ENCODE measurements around the gene PSAT1. TPM values are rescaled to one million over a fixed set of nuclear protein-coding genes. Genes with fewer than 3 reads are reported as not detected.

The PSAT1 gene
- total and polyA plus RNA-seq, 2 of the 13 experiments (the other 11 are each of a cell fraction or from before 2014, with no cell fraction given): 135 to 229 TPM

DNA sequence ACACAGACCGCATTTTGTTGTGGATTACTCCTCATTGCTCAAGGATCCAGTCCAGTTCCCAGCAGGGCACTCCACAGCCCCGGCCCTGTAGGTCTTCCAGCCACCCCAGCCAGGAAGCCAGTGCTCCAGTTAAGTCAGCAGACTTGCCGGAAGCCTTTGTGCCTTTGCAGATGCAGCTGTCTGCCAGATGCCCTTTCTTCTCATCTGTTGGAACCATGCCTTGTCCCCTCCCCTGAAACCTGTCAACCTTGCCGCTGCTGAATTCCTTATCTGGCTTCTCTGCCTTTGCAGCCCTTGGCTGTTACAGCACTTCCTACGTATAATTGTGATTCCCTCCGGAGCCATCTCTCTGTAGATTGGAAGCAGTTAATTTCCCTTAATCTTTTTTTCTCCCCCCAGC, 28.4 kb downstream of the PSAT1 start:
- H3K4me3 ChIP-seq (replicated peaks in 1 of 3; ENCODE audit: insufficient read depth in 1 of 3, low read depth in 2 of 3, low read length in 3 of 3): no peak overlapping the region
- ChIA-PET POLR2A (interaction anchor here (1.0 to 1.5 kb wide), 3 partner anchors 11 to 28 kb away, joined by 3 to 9 read pairs (median 6); partner anchors contain the start of gene PSAT1), CTCF (ENCODE audit: low intra/inter-chr PET ratio, low total read pairs) (no interaction called here)
- peaks cover 7% of the 10 kb centered on the region for H3K4me1 ChIP-seq (ENCODE audit: insufficient read depth, low read length)
- no peak overlapping the region for H3K9ac ChIP-seq (ENCODE audit: insufficient read depth, low read depth, low read length)
- no peaks in the 10 kb centered on the region for H3K9me3 ChIP-seq (ENCODE audit: low read length)
- in situ Hi-C loops (cut with HindIII; ENCODE audit: extremely low pct_ligation_motif_present, low pct_unique_long_range_greater_than_20kb) (no loop called here), intact Hi-C loops (cut with micrococcal nuclease; ENCODE audit: unreplicated experiment) (loop anchor here (5.0 kb wide), 2 partner anchors 48 to 63 kb away; no protein-coding TSS in a partner anchor)
- WGBS (ENCODE audit: low lambda C conversion rate): 96% methylated on average over 6 of the region's 6 CpGs
- H3K36me3 ChIP-seq (replicated peaks in 1 of 2; ENCODE audit: control insufficient read depth in 1 of 2, insufficient read depth in 2 of 2, low read length in 2 of 2): peaks cover 11 to 75% of the 10 kb centered on the region in 2 experiments
- no peak overlapping the region for H3K27ac ChIP-seq (ENCODE audit: extremely low read length, insufficient read depth, low read length)
- no peak; the same call in 2 of the 3 replicates for ATAC-seq
- BruUV-seq (replicated peaks): no TSS peak
- no peak for DNase-seq (ENCODE audit: low spot score)
- no peak for FAIRE-seq
- H3K27me3 ChIP-seq (ENCODE audit: control insufficient read depth in 1 of 2, insufficient read depth in 2 of 2, low read length in 2 of 2): no peaks in the 10 kb centered on the region
- H2AFZ ChIP-seq (ENCODE audit: low read length): no peak overlapping the region
- H4K20me1 ChIP-seq (ENCODE audit: insufficient read depth, low read length): peaks cover 8% of the 10 kb centered on the region
- H3K4me2 ChIP-seq (ENCODE audit: low read depth, low read length): no peak overlapping the region
- H3K79me2 ChIP-seq (ENCODE audit: insufficient read depth, low read length): peaks cover 5% of the 10 kb centered on the region
- TF ChIP-seq PHF20 (CRISPR knock-in tag; IDR thresholded peaks at IDR 0.05): no peak
- no peak for TF ChIP-seq RAD21 (CRISPR knock-in tag; IDR thresholded peaks at IDR 0.05)
- TF ChIP-seq RFXANK (CRISPR knock-in tag; IDR thresholded peaks at IDR 0.05): no peak
- TF ChIP-seq REL (CRISPR knock-in tag; conservative IDR thresholded peaks at IDR 0.05): no peak
- no peak for TF ChIP-seq TRAFD1 (CRISPR knock-in tag; IDR thresholded peaks at IDR 0.05; ENCODE audit: borderline replicate concordance)
- TF ChIP-seq PAWR (CRISPR knock-in tag; IDR thresholded peaks at IDR 0.05; ENCODE audit: borderline replicate concordance): no peak
- TF ChIP-seq SAP130 (CRISPR knock-in tag; IDR thresholded peaks at IDR 0.05; ENCODE audit: low read depth): no peak
- no peak for TF ChIP-seq ZNF333 (CRISPR knock-in tag; IDR thresholded peaks at IDR 0.05; ENCODE audit: borderline replicate concordance)
- TF ChIP-seq, protein P1, sequence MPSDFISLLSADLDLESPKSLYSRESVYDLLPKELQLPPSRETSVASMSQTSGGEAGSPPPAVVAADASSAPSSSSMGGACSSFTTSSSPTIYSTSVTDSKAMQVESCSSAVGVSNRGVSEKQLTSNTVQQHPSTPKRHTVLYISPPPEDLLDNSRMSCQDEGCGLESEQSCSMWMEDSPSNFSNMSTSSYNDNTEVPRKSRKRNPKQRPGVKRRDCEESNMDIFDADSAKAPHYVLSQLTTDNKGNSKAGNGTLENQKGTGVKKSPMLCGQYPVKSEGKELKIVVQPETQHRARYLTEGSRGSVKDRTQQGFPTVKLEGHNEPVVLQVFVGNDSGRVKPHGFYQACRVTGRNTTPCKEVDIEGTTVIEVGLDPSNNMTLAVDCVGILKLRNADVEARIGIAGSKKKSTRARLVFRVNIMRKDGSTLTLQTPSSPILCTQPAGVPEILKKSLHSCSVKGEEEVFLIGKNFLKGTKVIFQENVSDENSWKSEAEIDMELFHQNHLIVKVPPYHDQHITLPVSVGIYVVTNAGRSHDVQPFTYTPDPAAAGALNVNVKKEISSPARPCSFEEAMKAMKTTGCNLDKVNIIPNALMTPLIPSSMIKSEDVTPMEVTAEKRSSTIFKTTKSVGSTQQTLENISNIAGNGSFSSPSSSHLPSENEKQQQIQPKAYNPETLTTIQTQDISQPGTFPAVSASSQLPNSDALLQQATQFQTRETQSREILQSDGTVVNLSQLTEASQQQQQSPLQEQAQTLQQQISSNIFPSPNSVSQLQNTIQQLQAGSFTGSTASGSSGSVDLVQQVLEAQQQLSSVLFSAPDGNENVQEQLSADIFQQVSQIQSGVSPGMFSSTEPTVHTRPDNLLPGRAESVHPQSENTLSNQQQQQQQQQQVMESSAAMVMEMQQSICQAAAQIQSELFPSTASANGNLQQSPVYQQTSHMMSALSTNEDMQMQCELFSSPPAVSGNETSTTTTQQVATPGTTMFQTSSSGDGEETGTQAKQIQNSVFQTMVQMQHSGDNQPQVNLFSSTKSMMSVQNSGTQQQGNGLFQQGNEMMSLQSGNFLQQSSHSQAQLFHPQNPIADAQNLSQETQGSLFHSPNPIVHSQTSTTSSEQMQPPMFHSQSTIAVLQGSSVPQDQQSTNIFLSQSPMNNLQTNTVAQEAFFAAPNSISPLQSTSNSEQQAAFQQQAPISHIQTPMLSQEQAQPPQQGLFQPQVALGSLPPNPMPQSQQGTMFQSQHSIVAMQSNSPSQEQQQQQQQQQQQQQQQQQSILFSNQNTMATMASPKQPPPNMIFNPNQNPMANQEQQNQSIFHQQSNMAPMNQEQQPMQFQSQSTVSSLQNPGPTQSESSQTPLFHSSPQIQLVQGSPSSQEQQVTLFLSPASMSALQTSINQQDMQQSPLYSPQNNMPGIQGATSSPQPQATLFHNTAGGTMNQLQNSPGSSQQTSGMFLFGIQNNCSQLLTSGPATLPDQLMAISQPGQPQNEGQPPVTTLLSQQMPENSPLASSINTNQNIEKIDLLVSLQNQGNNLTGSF (CRISPR knock-in tag; IDR thresholded peaks at IDR 0.05): no peak
- TF ChIP-seq KIAA2018 (CRISPR knock-in tag; IDR thresholded peaks at IDR 0.05; ENCODE audit: borderline replicate concordance): no peak

Measured in HepG2 (cell line).